Measurements from ENCODE around the gene TTC12. TPM values are rescaled to one million over a fixed set of nuclear protein-coding genes. Genes with fewer than 3 reads are reported as not detected.

Gene TTC12
- polyA plus RNA-seq, 1 donor (not counting 4 experiments of a cell fraction or from before 2014, with no cell fraction given), result 27.3 TPM

- no peak overlapping the region for H3K4me3 ChIP-seq (ENCODE audit: control insufficient read depth in 2 of 3, extremely low read depth in 1 of 3, insufficient read depth in 2 of 3, low read depth in 1 of 3, low read length in 3 of 3)
- H2AFZ ChIP-seq (ENCODE audit: control insufficient read depth, low read length), result no peak overlapping the region
- dilution Hi-C loops (cut with MboI; ENCODE audit: extremely low pct_ligation_motif_present, low sequenced_read_pairs), result no loop called here
- no peak overlapping the region for H3K4me2 ChIP-seq (ENCODE audit: control insufficient read depth, extremely low read depth, insufficient read depth, low read depth, low read length)
- no peak overlapping the region for H3K9ac ChIP-seq (ENCODE audit: control insufficient read depth, extremely low read depth, insufficient read depth, low read length)
- no peaks in the 10 kb centered on the region for H3K36me3 ChIP-seq (ENCODE audit: control insufficient read depth in 2 of 2, extremely low read depth in 1 of 2, insufficient read depth in 2 of 2, low read length in 2 of 2)
- H3K27me3 ChIP-seq (ENCODE audit: control insufficient read depth, extremely low read depth, insufficient read depth, low read length), result no peaks in the 10 kb centered on the region
- H3K4me1 ChIP-seq (ENCODE audit: control insufficient read depth, extremely low read depth, insufficient read depth, low read length), result peaks cover 12% of the 10 kb centered on the region
- no peaks in the 10 kb centered on the region for H3K9me1 ChIP-seq (ENCODE audit: control insufficient read depth, extremely low read depth, insufficient read depth, low read length)
- peak; percentile 90 for FAIRE-seq
- H3K9me3 ChIP-seq (ENCODE audit: control insufficient read depth, low read depth, low read length), result no peaks in the 10 kb centered on the region
- H3K79me2 ChIP-seq (ENCODE audit: control insufficient read depth, insufficient read depth, low read length), result no peaks in the 10 kb centered on the region
- H4K20me1 ChIP-seq (ENCODE audit: control insufficient read depth, extremely low read depth, insufficient read depth, low read length), result no peaks in the 10 kb centered on the region
- no peak overlapping the region for H3K27ac ChIP-seq (ENCODE audit: control insufficient read depth, insufficient read depth, low read length)
- no peak for DNase-seq (ENCODE audit: low read depth, low spot score)
- TF ChIP-seq CTCF (optimal IDR thresholded peaks at IDR 0.05 in 1 of 3, IDR thresholded peaks at IDR 0.05 in 1 of 3, conservative IDR thresholded peaks at IDR 0.05 in 1 of 3; ENCODE audit: extremely low read depth in 1 of 3, insufficient read depth in 2 of 3, low read length in 3 of 3) (peak; percentile 96 to 99 (median 97)), EZH2 (IDR thresholded peaks at IDR 0.05; ENCODE audit: low read length) (no peak)
Measured at GRCh38 chr11:113305440-113306336, 8.7 kb upstream of the TTC12 start.

- H3K9me3 ChIP-seq (ENCODE audit: control insufficient read depth, low read depth, low read length), result no peaks in the 10 kb centered on the region
- H3K4me1 ChIP-seq (ENCODE audit: control insufficient read depth, extremely low read depth, insufficient read depth, low read length), result peaks cover 12% of the 10 kb centered on the region
- no peaks in the 10 kb centered on the region for H3K36me3 ChIP-seq (ENCODE audit: control insufficient read depth in 2 of 2, extremely low read depth in 1 of 2, insufficient read depth in 2 of 2, low read length in 2 of 2)
- no peaks in the 10 kb centered on the region for H4K20me1 ChIP-seq (ENCODE audit: control insufficient read depth, extremely low read depth, insufficient read depth, low read length)
- H2AFZ ChIP-seq (ENCODE audit: control insufficient read depth, low read length), result peak overlapping the region; percentile 57
- no peaks in the 10 kb centered on the region for H3K9me1 ChIP-seq (ENCODE audit: control insufficient read depth, extremely low read depth, insufficient read depth, low read length)
- dilution Hi-C loops (cut with MboI; ENCODE audit: extremely low pct_ligation_motif_present, low sequenced_read_pairs), result no loop called here
- DNase-seq (ENCODE audit: low read depth, low spot score) (no peak), FAIRE-seq (peak; percentile 34)
- TF ChIP-seq CTCF (optimal IDR thresholded peaks at IDR 0.05 in 1 of 3, IDR thresholded peaks at IDR 0.05 in 1 of 3, conservative IDR thresholded peaks at IDR 0.05 in 1 of 3; ENCODE audit: extremely low read depth in 1 of 3, insufficient read depth in 2 of 3, low read length in 3 of 3), result no peak
- no peak for TF ChIP-seq EZH2 (IDR thresholded peaks at IDR 0.05; ENCODE audit: low read length)
- no peaks in the 10 kb centered on the region for H3K27me3 ChIP-seq (ENCODE audit: control insufficient read depth, extremely low read depth, insufficient read depth, low read length)
- no peak overlapping the region for H3K27ac ChIP-seq (ENCODE audit: control insufficient read depth, insufficient read depth, low read length)
- H3K79me2 ChIP-seq (ENCODE audit: control insufficient read depth, insufficient read depth, low read length), result no peaks in the 10 kb centered on the region
- H3K4me3 ChIP-seq (ENCODE audit: control insufficient read depth in 2 of 3, extremely low read depth in 1 of 3, insufficient read depth in 2 of 3, low read depth in 1 of 3, low read length in 3 of 3), result no peak overlapping the region
- no peak overlapping the region for H3K9ac ChIP-seq (ENCODE audit: control insufficient read depth, extremely low read depth, insufficient read depth, low read length)
- H3K4me2 ChIP-seq (ENCODE audit: control insufficient read depth, extremely low read depth, insufficient read depth, low read depth, low read length), result peak overlapping the region; percentile 30
Measured at GRCh38 chr11:113308601-113309000, 5.8 kb upstream of the TTC12 start.

All from keratinocyte (primary cell).